HG03025 (cell line): ENCODE data around the gene UBAC2.
"Not testable (repeated sequence)": the region's sequence is repeated elsewhere in the genome, so short reads cannot be mapped to it uniquely, and the experiment has no call there.

ENCODE experiments used
- ATAC-seq: cut with Tn5 transposase; IDR thresholded peaks from one replicate; pipeline ENCODE4 v1.9.1; 2021; ENCODE audit warnings: mild to moderate bottlenecking, moderate library complexity; ENCODE audit not compliant: unreplicated experiment, low FRiP score

The UBAC2 gene

DNA sequence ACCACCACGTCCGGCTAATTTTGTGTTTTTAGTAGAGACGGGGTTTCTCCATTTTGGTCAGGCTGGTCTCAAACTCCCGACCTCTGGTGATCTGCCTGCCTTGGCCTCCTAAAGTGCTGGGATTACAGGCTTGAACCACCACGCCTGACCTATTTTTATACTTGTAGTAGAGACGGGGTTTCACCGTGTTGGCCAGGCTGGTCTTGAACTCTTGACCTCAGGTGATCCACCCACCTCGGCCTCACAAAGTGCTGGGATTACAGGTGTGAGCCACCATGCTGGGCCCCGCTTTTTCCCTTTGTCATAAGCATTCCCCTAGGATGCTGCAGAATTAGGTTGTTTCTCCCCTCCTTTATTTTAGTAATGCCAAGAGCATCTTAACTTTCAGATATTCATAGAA is 10.0 kb downstream of the UBAC2 start:
- not testable (repeated sequence) for ATAC-seq

DNA sequence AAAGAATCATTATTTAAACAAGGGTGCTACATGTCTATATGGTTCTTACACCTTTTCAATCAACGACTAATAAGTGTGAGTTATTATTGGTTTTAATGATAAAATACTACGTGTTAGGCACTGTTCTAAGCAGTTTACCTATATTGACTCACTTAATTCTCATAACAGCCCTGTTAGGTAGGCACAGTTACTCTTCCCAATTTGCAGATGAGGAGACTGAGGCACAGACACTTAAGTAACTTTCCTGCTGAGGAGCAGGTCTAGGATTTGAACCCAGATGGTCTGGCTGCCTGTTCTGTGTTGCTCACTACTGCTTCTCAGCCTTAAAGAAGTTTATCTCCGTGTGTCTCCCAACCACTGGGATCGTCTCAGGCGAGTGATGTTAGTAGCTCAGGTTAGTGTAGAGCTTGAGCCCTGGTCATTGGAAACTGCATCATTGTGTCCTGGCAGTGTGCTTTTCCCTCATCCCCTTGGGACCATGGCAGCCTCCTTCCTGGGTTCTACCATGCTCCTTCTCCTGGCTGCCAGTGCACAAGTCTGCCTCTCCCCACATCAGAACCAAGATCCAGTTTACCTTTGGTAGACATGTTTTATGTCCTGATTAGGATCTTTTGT is 10.9 kb downstream of the UBAC2 start:
- no peak for ATAC-seq

DNA sequence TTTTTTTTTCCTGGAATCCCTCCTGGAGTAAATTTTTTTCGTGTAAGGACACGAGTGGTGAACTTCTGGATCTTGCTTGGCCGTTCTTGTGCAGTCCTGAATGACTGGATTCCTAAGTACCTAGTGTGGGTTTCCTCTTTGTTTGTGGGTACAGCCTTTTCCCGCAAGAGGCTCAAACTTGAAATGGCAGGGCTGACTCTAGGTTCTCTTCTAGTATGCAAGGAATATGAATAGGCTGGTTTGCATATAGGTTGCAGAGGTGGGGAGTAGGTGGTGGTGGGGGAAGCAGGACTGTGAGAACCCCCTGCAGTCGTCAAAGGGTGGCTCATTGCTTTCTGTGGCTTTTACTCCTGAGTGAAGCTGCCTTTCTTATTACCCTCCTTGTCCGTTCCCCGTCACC is 13.6 kb downstream of the UBAC2 start:
- ATAC-seq = peak; percentile 49

DNA sequence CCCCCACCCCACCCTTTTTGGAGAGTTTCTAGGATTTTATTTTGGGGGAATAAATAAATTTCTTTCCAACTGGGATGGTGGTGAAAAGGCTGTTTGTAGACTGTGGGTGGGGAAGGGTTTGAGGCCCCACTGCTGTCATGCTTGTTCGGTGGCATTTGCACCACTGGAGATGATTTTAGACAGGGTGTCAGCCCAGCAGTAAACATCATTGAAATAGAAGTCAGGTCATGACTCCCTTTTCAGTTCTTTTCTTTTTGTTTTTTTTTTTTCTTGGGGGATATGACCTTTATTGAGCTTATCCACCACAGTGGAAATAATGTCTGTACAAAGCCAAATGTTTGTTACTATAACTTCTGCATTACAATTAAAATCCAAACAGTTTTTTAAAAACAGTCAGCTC is 14.1 kb downstream of the UBAC2 start:
- ATAC-seq = no peak

DNA sequence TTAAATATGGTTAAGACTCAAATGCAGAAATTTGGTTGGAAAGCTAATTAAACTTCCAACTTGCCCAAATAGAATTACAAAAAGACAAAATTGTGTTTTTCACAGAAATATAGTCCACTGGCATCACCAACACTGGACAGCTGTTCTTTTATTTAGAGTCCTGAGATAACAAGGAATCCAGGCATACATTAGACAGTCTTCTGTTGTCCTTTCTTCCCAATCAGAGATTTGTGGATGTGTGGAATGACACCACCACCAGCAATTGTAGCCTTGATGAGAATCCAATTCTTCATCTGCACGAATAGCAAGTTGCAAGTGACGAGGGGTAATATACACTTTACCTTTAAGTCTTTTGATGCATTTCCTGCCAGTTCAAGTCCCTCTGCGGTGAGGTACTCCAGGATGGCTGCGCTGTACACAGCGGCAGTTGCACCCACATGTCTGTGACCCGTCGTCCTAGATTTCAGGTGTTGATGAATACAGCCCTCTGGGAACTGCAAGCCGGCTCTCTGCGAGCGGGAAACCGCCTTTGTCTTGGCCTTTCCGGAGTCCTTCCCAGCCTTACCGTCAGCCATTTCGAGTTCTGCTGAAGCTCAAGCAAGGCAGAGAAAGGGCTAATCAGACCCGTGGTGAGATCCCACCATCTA is 14.7 kb downstream of the UBAC2 start:
- no peak for ATAC-seq

DNA sequence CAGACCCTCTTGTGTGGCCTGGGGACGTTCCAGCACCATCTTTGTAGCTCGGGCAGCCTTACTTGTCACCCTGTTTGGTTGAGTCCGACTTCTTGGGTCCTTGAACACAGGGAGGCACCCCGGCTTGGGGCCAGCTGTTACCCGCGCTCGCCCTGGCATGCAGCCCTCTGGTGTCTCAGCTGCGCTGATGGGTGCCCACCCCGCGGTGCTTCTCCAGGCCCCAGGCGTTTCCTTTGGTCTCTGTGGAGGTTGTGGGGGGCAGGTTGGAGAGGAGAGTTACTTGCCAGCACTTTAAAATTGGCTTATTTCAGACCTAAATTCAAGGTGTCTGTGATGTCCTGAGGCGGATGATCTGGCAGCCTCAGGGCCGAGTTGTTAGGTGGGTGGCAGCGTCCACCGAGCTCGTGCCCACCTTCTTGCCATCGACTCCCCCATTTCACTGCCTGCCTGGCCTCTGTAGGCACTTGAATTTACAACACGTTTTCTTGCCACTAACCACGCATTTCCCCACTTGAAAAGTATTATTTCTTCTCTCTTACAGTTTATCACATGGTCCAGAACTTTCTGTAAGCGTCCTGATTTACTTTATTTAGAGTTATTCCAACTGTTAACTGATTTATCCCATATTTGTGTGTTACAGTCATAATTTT is 16.9 kb downstream of the UBAC2 start:
- no peak for ATAC-seq

DNA sequence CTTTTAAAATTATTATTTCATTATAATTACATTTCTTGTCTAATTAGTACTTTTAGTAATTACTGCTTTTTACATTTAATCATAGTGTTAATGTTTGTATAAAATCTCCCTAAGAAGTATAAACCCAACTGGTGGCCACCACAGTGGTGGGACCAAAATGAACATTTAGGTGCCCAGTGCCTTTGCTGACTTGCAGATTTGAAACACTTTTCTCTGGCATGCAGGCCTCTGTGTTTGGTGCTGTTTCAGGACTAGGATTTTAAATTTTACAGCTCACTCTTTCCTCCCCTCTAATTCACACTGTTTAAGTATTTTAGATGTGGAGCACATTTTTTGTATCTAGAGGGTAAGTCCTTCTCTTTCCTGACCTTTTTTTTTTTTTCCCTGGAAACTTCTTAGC is 17.5 kb downstream of the UBAC2 start:
- no peak for ATAC-seq

DNA sequence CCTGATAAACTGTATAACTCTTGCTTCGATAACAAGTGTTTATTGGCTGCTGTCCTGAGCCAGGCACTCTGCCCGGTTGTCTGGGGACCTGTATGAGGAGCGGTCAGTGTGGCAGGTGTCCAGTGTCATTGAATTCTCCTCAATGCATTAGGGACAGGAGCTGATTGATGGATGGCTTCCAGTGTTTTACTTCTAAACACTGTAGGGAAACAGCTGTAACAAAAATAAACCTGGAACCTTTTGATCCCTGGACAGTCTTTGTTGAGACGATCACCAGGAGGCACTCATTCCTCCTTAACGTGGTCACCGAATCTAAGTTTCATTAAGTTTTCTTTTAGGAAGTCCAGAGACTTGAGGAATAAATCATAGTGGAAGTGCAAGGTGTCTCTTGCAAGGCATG is 17.9 kb downstream of the UBAC2 start:
- ATAC-seq = no peak

DNA sequence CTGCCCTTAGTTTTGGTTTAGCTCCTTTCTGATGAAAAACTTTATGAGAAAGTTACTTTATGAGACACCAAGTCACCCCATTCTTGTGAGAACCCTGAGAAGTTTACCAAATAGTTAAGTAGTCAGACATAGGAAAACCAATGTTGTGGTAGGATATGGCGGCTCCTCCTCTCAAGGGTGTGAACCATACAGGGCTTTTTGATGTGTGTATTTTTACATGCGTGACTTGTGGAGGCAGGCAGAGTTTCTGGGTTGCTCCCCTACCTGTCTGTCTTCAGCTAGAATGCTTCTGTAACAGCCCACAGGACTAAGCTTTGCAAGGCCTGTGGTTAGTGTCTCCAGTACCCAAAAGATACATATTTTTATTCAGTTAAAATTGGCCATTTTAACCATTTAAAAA is 18.3 kb downstream of the UBAC2 start:
- no peak for ATAC-seq

DNA sequence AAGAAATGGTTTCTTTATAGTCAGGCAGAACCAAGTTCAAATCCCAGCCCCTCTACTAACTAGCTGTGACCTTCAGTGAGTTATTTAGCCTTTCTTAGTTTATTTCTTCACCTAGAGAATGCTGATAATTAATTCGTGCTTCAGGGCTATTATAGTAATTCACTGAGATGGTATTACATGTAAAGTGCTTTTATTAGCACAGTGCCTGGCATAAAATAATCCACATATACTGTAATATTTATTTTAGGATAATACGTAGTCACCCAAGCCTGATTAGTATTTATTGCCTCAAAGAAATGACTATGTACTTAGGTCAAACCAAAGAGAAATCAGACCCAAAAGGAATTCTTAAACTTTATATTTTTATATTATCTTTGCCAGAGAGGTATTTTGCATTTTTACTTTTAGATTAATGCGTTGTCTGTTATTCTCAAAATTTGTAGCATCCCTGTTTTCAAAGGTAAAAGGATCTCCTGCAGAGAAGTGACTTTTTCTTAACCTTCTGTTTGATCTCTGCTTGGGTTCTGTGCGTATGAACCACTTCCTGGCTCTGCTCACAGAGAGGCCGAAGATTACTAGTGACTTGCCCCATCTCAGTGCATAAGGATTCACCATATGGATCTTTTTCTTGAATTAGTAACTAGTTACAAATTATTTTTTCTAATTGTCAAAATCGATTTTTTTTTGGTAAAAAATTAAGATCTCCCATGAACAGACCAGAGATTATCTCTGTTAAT is 19.7 kb downstream of the UBAC2 start:
- no peak for ATAC-seq

DNA sequence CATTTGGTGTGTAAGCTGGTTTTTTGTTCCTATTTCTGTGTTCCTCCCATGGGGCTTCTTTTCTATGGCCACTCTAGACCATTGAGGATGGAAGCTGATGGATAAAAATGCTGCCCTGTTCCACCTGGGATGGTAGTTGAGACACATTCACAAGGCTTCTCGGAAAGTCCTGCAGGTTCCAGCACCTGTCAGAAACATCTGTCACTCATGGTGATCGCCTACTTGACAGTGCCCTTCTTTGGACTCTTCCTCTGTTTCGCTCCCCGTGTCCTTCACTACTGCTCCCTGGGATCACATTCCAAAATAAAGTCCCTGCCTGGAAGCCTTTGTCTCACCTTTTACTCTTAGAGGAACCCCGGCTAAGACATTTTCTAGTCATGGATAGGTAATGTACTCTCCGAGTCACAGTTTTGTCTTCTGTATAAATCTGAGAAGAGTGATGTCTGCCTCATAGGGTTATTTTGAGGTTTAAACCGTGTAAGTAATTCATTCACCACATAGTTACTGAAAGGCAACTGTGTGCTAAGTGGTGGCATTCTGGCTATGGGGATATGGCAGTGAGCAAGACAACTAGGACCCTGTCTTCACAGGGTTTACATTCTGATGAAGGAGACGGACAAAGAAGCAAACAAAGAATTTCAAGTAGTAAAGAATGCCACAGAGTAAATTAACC is 21.0 kb downstream of the UBAC2 start:
- no peak for ATAC-seq

DNA sequence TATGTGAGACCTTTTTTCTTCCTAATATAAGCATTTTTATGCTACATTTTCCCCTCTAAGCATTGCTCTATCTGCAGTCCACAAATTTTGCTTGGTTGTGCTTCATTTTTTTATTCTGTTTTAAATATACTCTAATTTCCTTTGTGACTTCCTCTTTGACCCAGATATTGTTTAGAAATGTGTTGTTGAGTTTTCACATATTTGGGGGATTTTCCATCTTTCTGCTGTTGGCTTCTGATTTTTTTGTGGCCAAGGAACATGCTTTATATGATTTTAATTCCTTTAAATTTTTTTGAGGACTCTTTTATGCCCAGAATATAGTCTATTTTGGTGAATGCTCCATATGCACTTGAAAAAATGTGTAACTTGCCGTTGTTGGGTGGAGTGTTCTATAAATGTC is 22.9 kb downstream of the UBAC2 start:
- ATAC-seq = no peak

DNA sequence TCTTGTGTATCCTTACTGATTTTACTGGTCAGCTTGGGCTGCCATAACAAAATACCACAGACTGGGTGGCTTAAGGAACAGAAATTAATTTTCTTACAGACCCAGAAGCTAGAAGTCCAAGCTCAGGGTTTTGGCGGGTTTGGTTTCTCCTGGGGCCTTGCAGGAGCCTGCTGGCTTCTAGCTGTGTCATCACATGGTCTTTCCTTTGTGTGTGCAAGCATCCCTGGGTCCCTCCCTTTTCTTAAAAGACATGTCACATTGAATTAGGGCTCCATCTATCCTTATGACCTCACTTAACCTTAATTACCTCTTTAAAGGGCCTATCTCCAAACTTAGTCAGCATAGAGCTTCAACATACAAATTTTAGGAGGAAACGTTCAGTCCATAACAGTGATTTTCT is 23.4 kb downstream of the UBAC2 start:
- no peak for ATAC-seq

DNA sequence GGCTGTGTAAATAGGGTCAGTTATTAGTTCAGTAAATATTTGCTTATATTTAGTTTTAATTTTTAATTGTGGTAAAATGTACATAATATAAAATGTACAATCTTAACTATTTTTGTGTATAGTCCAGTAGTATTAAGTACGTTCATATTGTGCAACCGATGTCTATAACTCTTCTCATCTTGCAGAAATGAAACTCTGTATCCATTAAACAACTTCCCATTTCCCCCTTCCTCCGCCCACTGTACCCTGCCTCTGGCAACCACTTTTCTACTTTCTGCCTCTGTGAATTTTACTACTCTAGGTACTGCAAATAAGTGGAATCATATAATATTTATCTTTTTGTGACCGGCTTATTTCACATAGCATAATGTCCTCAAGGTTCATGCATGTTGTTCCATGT is 24.4 kb downstream of the UBAC2 start:
- no peak for ATAC-seq

DNA sequence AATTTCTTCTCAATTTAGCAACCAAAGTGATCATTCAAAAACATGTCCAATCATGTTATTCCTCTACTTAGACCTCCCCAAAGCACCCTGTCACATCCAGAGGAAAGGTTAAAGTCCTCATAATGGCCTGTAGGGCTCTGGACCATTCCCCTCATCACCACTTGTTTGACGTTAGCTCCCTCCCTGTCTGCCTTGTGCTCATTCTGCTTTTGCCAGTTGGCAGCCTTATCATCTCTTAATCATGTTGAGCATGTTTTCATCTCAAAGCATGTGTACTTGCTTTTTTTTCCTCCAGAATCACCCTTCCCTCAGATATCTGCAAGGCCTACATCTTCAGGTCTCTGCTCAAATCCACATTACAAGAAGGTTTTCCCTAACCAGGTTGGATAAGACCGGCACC is 25.9 kb downstream of the UBAC2 start:
- ATAC-seq = no peak

DNA sequence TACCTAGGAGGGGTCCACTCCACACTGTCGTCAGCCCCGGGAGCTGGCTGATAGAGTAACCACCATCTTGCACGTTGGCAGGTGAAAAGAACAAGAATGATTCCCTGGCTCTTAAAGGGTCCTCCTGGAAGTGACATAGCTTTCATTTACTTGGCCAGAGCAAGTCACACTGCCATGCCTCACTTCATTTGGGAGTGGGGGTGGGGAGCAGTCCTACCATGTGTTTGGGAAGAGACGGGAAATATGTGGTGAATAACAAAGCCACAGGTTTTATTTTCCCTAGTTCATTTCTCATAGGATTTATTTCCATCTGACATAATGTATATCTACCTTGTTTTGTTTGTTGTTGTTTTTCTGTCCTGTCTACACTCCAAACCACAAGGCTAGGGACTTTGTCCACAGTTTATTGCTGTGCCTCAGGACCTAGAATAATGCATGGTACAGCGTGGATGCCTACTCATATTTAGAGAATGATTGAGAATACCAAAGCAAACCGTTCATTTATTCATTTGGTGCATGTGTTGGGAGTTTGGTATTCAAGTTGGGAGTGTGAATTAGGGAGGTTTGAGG is 26.8 kb downstream of the UBAC2 start:
- no peak for ATAC-seq

DNA sequence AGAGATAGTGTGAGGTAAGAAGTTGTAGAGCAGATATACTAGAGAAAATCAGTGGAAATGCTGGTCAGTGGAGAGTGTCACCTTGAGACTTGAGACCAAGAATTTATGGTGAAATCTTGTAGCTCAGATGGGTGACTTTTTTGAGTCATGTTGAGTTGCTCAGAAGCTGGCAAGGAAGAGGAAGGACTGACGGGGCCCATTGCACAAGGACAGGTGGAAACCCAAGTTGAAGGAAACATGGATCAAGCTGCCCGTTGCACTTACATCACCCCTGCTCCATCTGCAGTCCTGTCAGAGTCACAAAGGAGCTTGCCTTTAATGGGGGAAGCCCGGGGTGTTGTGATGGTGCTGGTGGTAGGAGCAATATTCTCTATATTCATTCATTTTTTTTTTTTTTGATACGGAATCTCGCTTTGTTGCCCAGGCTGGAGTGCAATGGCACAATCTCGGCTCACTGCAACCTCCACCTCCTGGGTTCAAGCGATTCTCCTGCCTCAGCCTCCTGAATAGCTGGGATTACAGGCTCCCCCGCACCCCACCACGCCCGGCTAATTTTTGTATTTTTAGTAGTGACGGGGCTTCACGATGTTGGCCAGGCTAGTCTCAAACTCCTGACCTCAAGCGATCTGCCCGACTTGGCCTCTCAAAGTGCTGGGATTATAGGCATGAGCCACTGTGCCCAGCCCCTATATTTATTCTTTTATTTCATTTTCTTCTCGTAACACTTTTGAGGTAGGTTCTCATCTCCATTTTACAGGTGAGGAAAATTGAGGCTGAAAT is 27.4 kb downstream of the UBAC2 start:
- no peak for ATAC-seq

DNA sequence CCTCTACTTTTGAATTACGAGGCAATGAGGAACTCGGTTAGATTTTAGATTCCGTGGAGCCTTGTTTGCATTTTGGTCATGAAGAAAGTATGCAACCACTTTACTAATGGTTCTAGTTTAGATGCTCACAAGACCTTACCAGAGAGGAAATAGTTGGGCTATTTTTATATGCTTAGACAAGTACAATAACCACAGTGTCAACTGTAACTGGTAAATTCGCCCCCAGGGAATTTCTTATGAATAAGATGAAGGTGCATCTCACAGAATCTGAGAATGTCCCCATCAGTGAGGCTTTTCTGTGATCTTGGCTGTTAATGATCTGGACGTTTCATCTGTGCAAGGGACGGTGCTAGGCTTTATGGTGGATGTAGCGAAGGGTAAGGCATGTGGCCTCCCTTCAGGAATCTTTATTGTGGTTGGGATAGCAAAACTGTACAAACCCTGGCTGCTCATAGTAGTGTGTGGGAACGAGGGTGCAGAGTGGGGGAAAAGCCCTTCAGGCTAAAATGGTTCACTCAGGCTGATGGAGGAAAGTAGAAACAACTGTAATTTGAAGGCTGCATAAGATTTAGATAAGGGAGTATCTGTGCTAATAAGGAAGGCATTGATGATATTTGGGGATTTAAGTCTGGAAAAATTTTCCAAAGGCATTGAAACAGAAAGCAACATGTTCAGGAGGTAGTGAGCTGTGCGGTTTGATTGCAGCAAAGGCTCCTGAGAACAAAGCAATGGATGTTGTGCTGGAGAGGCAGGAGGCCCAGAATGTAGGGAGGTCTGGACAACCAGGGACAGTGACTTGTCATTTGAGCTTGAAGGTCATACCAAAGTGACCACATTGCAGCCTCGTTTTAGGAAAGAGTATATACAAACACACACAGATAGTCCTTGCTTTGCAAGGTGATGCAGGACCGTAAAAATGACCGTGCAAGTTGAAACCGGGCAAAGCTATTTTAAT is 28.4 kb downstream of the UBAC2 start:
- peak; percentile 93 for ATAC-seq

DNA sequence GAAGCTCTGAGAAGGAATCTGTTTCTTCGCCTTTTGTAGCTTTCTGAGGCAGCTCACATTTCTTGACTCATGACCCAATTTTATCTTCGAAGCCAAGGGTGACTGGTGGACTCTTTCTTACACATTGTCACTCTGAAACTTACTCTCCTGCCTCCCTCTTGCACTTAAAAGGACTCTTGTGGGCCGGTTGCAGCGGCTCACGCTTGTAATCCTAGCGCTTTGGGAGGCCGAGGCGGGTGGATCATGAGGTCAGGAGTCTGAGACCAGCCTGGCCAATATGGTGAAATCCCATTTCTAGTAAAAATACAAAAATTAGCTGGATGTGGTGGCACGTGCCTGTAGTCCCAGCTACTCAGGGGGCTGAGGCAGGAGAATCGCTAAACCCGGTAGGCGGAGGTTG is 29.9 kb downstream of the UBAC2 start:
- not testable (repeated sequence) for ATAC-seq
